Bronchial epithelial cell (primary cell): ENCODE data around the gene MYB. TPM values are rescaled to one million over a fixed set of nuclear protein-coding genes. Genes with fewer than 3 reads are reported as not detected.

Experiments used
- DNase-seq: peaks from one replicate; pipeline ENCODE4 v3.0.0-alpha.2; 2010; ENCODE audit warnings: low read depth
- FAIRE-seq: peaks from 2 replicates; lab custom pipeline; 2011; peaks lifted over from hg19 to GRCh38; lab: Jason Lieb, UNC
- H3K27me3 ChIP-seq: 2 replicates; pipeline ENCODE4 v1.5.1; 2011; ENCODE audit warnings: low read length; ENCODE audit not compliant: control insufficient read depth, insufficient read depth
- H3K36me3 ChIP-seq: 2 replicates; pipeline ENCODE4 v1.5.1; 2011; ENCODE audit warnings: low read length; ENCODE audit not compliant: control insufficient read depth, insufficient read depth
- H3K4me3 ChIP-seq: 2 replicates; pipeline ENCODE4 v1.5.1; 2011; ENCODE audit warnings: mild to moderate bottlenecking, low read depth, low read length, control low read depth
- total RNA-seq: library from RNA; depleted of rRNA; stranded (reverse); fragments of >200 nt; gene quantifications from 2 replicates; pipeline ENCODE4 v1.2.1, GENCODE V29; 2014
- TF ChIP-seq, protein P1 (sequence below): IDR thresholded peaks from 2 replicates; pipeline ENCODE4 v1.5.1; 2011; ENCODE audit warnings: mild to moderate bottlenecking, moderate library complexity, low read length, control low read depth, inconsistent platforms; ENCODE audit not compliant: insufficient read depth, severe bottlenecking

Gene MYB
- total RNA-seq, 1 donor from 2014 or later: under 0.01 TPM

DNA sequence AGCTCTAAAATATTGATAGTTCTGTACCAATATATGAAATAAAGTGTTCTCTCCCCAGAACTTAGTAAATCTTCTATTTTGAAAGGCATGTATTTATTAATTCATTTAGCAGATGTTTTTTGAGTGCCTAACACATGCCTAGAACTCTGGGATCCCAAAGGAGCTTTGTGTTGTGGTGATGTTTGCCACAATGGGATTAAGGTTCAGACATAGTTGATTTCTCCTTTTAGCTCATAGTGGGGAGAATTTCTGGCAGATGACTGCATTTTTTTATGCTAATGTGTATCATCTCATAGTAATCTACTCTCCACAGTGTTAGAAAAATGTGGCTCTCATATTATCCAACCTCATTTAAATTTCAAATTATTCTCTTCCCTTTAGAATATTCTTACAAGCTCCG lies 21.7 kb downstream of the MYB start:
- TF ChIP-seq, protein P1, sequence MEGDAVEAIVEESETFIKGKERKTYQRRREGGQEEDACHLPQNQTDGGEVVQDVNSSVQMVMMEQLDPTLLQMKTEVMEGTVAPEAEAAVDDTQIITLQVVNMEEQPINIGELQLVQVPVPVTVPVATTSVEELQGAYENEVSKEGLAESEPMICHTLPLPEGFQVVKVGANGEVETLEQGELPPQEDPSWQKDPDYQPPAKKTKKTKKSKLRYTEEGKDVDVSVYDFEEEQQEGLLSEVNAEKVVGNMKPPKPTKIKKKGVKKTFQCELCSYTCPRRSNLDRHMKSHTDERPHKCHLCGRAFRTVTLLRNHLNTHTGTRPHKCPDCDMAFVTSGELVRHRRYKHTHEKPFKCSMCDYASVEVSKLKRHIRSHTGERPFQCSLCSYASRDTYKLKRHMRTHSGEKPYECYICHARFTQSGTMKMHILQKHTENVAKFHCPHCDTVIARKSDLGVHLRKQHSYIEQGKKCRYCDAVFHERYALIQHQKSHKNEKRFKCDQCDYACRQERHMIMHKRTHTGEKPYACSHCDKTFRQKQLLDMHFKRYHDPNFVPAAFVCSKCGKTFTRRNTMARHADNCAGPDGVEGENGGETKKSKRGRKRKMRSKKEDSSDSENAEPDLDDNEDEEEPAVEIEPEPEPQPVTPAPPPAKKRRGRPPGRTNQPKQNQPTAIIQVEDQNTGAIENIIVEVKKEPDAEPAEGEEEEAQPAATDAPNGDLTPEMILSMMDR: no peak
- H3K36me3 ChIP-seq: no peaks in the 10 kb centered on the region
- DNase-seq: no peak
- no peaks in the 10 kb centered on the region for H3K27me3 ChIP-seq
- no peak overlapping the region for H3K4me3 ChIP-seq
- FAIRE-seq: no peak

DNA sequence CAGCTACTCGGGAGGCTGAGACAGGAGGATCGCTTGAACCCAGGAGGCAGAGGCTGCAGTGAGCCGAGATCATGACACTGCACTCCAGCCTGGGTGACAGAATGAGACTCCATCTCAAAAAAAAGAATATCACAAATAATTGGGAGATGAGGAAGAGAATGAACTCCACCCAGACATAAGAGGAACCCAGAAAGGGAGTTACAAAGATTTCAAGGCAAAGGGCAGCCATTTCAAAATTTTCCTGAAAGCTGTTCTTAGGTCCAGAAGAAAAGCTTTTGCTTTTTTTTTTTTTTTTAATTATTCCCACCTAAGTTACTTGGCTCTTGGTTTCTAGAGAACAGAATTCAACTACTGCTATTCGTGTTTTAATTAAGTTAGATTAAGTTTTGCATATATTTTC lies 23.8 kb downstream of the MYB start:
- no peak overlapping the region for H3K4me3 ChIP-seq
- TF ChIP-seq, protein P1: no peak
- no peaks in the 10 kb centered on the region for H3K27me3 ChIP-seq
- DNase-seq (no peak), FAIRE-seq (no peak)
- H3K36me3 ChIP-seq: no peaks in the 10 kb centered on the region

DNA sequence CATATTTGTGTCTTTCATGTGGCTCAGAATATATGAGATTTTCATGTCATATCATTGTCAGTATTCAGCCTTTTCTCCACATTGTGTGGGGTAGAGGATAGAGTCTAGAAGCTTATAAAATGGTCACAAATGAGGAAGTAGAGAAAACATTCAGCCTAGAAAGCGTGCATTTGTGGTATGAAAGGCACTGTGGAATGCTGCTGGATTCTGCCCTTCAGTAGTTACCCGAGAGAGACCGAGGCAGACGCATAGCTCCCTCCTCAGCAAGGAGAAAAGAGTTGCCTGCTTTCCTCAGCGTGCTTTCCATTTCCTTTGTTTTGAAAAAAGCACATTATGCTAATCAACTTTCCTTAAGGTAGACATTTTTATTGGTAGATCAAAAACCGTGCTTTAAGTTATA lies 28.7 kb downstream of the MYB start:
- Histone ChIP-seq H3K36me3 (no peaks in the 10 kb centered on the region), H3K27me3 (no peaks in the 10 kb centered on the region), H3K4me3 (no peak overlapping the region)
- TF ChIP-seq, protein P1: no peak
- no peak for DNase-seq
- FAIRE-seq: no peak

DNA sequence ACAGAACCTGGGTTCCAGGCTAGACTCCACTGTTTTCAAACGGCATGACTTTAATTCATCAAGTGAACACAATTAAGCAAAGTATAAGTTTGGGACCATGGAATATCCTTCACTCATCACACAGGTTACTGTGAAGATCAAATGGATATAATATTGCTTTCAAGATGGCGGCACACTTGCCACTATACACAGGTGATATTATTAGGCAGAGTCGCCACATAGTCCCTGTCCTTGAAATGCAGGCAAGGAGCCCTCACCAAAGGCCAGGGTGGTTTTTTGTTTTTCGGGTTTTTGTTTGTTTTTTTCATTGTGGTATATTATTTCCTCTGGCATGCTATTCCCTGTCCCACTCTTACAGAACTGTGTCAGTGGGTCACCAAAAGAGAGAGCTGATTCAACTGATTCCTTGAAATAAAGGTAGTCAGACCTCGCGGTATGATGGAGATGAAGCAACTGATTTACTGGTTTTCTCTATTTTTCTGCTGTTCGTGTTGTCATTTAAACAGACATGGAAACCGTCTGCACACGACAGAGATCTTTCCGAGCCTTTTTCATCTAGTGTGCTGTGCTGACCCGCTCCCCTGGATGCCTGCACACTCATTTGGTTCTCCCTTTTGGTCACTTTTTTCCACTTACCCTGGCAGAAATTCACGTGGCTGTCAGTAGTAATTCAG lies 29.7 kb downstream of the MYB start:
- TF ChIP-seq, protein P1: no peak
- DNase-seq (no peak), FAIRE-seq (no peak)
- Histone ChIP-seq H3K4me3 (no peak overlapping the region), H3K27me3 (no peaks in the 10 kb centered on the region), H3K36me3 (no peaks in the 10 kb centered on the region)

DNA sequence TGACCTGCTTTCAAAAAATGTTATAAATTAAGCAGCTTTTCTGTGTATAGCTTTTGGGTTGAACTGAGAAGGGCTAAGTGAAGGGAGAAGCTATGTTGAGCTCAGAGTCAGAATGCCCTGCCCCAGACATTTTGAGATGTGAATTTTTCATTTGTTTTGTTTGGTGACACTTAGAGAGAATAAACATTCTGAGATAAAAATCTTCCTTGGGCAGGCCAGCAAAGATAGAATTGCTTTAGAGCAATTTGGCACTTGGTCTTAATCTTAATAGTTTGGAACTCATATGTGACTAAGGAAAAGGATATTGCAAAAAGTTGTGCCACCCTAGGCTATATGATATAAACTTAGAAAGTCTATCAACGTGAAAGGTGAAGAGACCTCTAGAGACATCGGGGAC lies 30.2 kb downstream of the MYB start:
- no peak overlapping the region for H3K4me3 ChIP-seq
- no peaks in the 10 kb centered on the region for H3K36me3 ChIP-seq
- TF ChIP-seq, protein P1: no peak
- FAIRE-seq (no peak), DNase-seq (no peak)
- no peaks in the 10 kb centered on the region for H3K27me3 ChIP-seq
